H1 (cell line): ENCODE data around the gene MYO9B. TPM values are rescaled to one million over a fixed set of nuclear protein-coding genes. Genes with fewer than 3 reads are reported as not detected.

Source experiments
- CTCF ChIA-PET: fragments of 300-600 bp; sonication (Branson Sonifier 250); formaldehyde crosslinking; loops from one replicate; lab custom pipeline; 2021; ENCODE audit not compliant: partially characterized antibody; lab: Charles Lee
- POLR2A ChIA-PET: fragments of 300-600 bp; sonication (Branson Sonifier 250); formaldehyde crosslinking; loops from one replicate; lab custom pipeline; 2021; ENCODE audit warnings: inconsistent platforms; ENCODE audit not compliant: partially characterized antibody; lab: Charles Lee
- DNase-seq, 2 experiments: peaks; one replicate each; pipeline versions ENCODE4 v3.0.0 to v3.0.0-alpha.2; 2010 to 2022; ENCODE audit warnings: low spot score in 2 of 2, low read depth in 1 of 2, mixed read lengths in 1 of 2
- FAIRE-seq: peaks from 2 replicates; lab custom pipeline; 2011; peaks lifted over from hg19 to GRCh38; lab: Jason Lieb, UNC
- H2AFZ ChIP-seq: 2 replicates; pipeline ENCODE4 v1.8.1; 2012; ENCODE audit warnings: low read length, inconsistent platforms
- H2AK5ac ChIP-seq: 2 replicates; pipeline ENCODE4 v1.6.1; 2013; ENCODE audit warnings: low read depth, low read length
- H2BK120ac ChIP-seq: replicated peaks from 2 replicates; pipeline ENCODE3; 2013; ENCODE audit warnings: low read depth, low read length, inconsistent platforms
- H2BK12ac ChIP-seq: 2 replicates; pipeline ENCODE4 v1.6.1; 2013; ENCODE audit warnings: low read depth, low read length
- H2BK15ac ChIP-seq: 2 replicates; pipeline ENCODE4 v1.6.1; 2013; ENCODE audit warnings: low read length
- H2BK20ac ChIP-seq: 2 replicates; pipeline ENCODE4 v1.6.1; 2013; ENCODE audit warnings: low read length
- H2BK5ac ChIP-seq: 2 replicates; pipeline ENCODE4 v1.6.1; 2013; ENCODE audit warnings: low read depth, low read length
- H3K14ac ChIP-seq: 2 replicates; pipeline ENCODE4 v1.6.1; 2013; ENCODE audit warnings: inconsistent platforms; ENCODE audit not compliant: insufficient read length
- H3K18ac ChIP-seq: 2 replicates; pipeline ENCODE4 v1.6.1; 2013; ENCODE audit warnings: low read length; ENCODE audit errors: extremely low read depth
- H3K23ac ChIP-seq: 2 replicates; pipeline ENCODE4 v1.6.1; 2013; ENCODE audit warnings: inconsistent platforms; ENCODE audit not compliant: insufficient read length
- H3K23me2 ChIP-seq: 2 replicates; pipeline ENCODE4 v1.6.1; 2013; ENCODE audit warnings: low read depth, low read length
- H3K27ac ChIP-seq: 2 replicates; pipeline ENCODE4 v1.6.1; 2011; ENCODE audit warnings: low read depth, low read length, inconsistent platforms
- H3K27me3 ChIP-seq, 4 experiments: replicated peaks in 1 of 4; 1 replicate in 1 of 4; 2 replicates in 3 of 4; pipeline versions ENCODE4 v1.6.1 to v1.8.1; 2011 to 2013; ENCODE audit warnings: low read length in 3 of 4, mild to moderate bottlenecking in 3 of 4, inconsistent platforms in 2 of 4, mixed read lengths in 2 of 4, moderate library complexity in 1 of 4; ENCODE audit not compliant: control insufficient read depth in 3 of 4, insufficient read depth in 3 of 4; ENCODE audit errors: extremely low read depth in 1 of 4
- H3K36me3 ChIP-seq, 4 experiments: 2 replicates each; pipeline versions ENCODE4 v1.6.1 to v1.8.1; 2011 to 2013; ENCODE audit warnings: mild to moderate bottlenecking in 4 of 4, low read length in 3 of 4, moderate library complexity in 2 of 4, control low read depth in 1 of 4, inconsistent platforms in 1 of 4; ENCODE audit not compliant: insufficient read depth in 4 of 4, control insufficient read depth in 2 of 4
- H3K4ac ChIP-seq: replicated peaks from 2 replicates; pipeline ENCODE3; 2013; ENCODE audit warnings: low read length, low read depth, mixed read lengths, inconsistent platforms; ENCODE audit not compliant: insufficient read length
- H3K4me1 ChIP-seq, 4 experiments: replicated peaks in 1 of 4; 1 replicate in 1 of 4; 2 replicates in 3 of 4; pipeline versions ENCODE4 v1.6.1 to v1.8.1; 2011 to 2013; ENCODE audit warnings: low read length in 3 of 4, inconsistent platforms in 2 of 4, mixed read lengths in 1 of 4; ENCODE audit not compliant: insufficient read depth in 4 of 4, control insufficient read depth in 3 of 4
- H3K4me2 ChIP-seq, 2 experiments: 2 replicates each; pipeline versions ENCODE4 v1.6.1 to v1.8.1; 2011 to 2013; ENCODE audit warnings: low read depth in 2 of 2, low read length in 2 of 2, control low read depth in 1 of 2, inconsistent platforms in 1 of 2, mild to moderate bottlenecking in 1 of 2; ENCODE audit not compliant: insufficient read depth in 1 of 2
- H3K4me3 ChIP-seq, 4 experiments: fragments of 200-600, 300-600 bp in 1 of 4; sonication (generic), shearing (Covaris generic), sonication (Bioruptor Twin) in 1 of 4; 2 replicates each; pipeline versions ENCODE4 v1.5.1 to v1.8.1; 2011 to 2016; ENCODE audit warnings: low read length in 4 of 4, low read depth in 3 of 4, control low read depth in 2 of 4, inconsistent platforms in 2 of 4, mild to moderate bottlenecking in 2 of 4, mixed read lengths in 1 of 4, moderate library complexity in 1 of 4; ENCODE audit not compliant: insufficient read depth in 2 of 4; ENCODE audit errors: extremely low read depth in 1 of 4
- H3K56ac ChIP-seq: replicated peaks from 2 replicates; pipeline ENCODE3; 2013; ENCODE audit warnings: low read depth, mild to moderate bottlenecking, mixed read lengths, low read length, inconsistent platforms; ENCODE audit not compliant: insufficient read length
- H3K79me1 ChIP-seq: 2 replicates; pipeline ENCODE4 v1.6.1; 2013; ENCODE audit warnings: low read depth, low read length, control low read depth
- H3K79me2 ChIP-seq, 2 experiments: 2 replicates each; pipeline versions ENCODE4 v1.6.1 to v1.8.1; 2012 to 2013; ENCODE audit warnings: low read length in 2 of 2, mild to moderate bottlenecking in 2 of 2, inconsistent platforms in 1 of 2; ENCODE audit not compliant: insufficient read depth in 2 of 2, control insufficient read depth in 1 of 2
- H3K9ac ChIP-seq, 4 experiments: replicated peaks in 1 of 4; 1 replicate in 1 of 4; 2 replicates in 3 of 4; pipeline versions ENCODE4 v1.6.1 to v1.8.1; 2011 to 2013; ENCODE audit warnings: low read depth in 3 of 4, low read length in 3 of 4, control low read depth in 2 of 4, mild to moderate bottlenecking in 2 of 4, moderate library complexity in 2 of 4, inconsistent platforms in 1 of 4; ENCODE audit errors: extremely low read depth in 1 of 4
- H3K9me3 ChIP-seq, 2 experiments: 2 replicates each; pipeline versions ENCODE4 v1.6.1 to v1.8.1; 2012 to 2013; ENCODE audit warnings: mild to moderate bottlenecking in 2 of 2, moderate library complexity in 2 of 2, control low read depth in 1 of 2, inconsistent platforms in 1 of 2, low read depth in 1 of 2, low read length in 1 of 2, mixed read lengths in 1 of 2; ENCODE audit not compliant: insufficient read depth in 2 of 2
- H4K20me1 ChIP-seq, 2 experiments: replicated peaks in 1 of 2; 2 replicates each; pipeline versions ENCODE3 to v1.8.1; 2011 to 2013; ENCODE audit warnings: inconsistent platforms in 2 of 2, low read length in 2 of 2, mild to moderate bottlenecking in 1 of 2; ENCODE audit not compliant: insufficient read depth in 2 of 2, control insufficient read depth in 1 of 2
- H4K5ac ChIP-seq: 2 replicates; pipeline ENCODE4 v1.6.1; 2013; ENCODE audit warnings: low read length, low read depth, mixed read lengths, inconsistent platforms; ENCODE audit not compliant: insufficient read length
- H4K8ac ChIP-seq: 2 replicates; pipeline ENCODE4 v1.8.0; 2013; ENCODE audit warnings: mild to moderate bottlenecking, moderate library complexity, low read length, inconsistent platforms; ENCODE audit not compliant: insufficient read depth; ENCODE audit errors: extremely low read depth
- H4K91ac ChIP-seq: replicated peaks from 2 replicates; pipeline ENCODE3; 2013; ENCODE audit warnings: low read length, mixed read lengths, inconsistent platforms; ENCODE audit not compliant: insufficient read length
- BCL11A ChIP-seq, 2 experiments: IDR thresholded peaks; one replicate each; pipeline ENCODE4 v1.6.1; 2011; ENCODE audit warnings: low read depth in 2 of 2, low read length in 2 of 2, mild to moderate bottlenecking in 2 of 2
- CBX8 ChIP-seq: fragments of 300-800, 300-1000 bp; sonication (generic); IDR thresholded peaks from 2 replicates; pipeline ENCODE4 v1.7.1; 2016; ENCODE audit warnings: low read depth, low read length, borderline replicate concordance
- CEBPB ChIP-seq: IDR thresholded peaks from 2 replicates; pipeline ENCODE4 v1.6.1; 2012; ENCODE audit warnings: low read depth, low read length
- CHD1 ChIP-seq: IDR thresholded peaks from 2 replicates; pipeline ENCODE4 v1.6.1; 2012; ENCODE audit warnings: low read depth, low read length, improper control_type of control experiment
- CHD2 ChIP-seq: IDR thresholded peaks from 2 replicates; pipeline ENCODE4 v1.6.1; 2012; ENCODE audit warnings: low read length, improper control_type of control experiment
- KDM5A ChIP-seq: fragments of 200-600 bp; IDR thresholded peaks from 2 replicates; pipeline ENCODE4 v1.7.1; 2012; ENCODE audit warnings: mild to moderate bottlenecking, low read length, inconsistent platforms, mixed read lengths
- POU5F1 ChIP-seq: IDR thresholded peaks from 2 replicates; pipeline ENCODE4 v1.6.1; 2011; ENCODE audit warnings: low read depth, mild to moderate bottlenecking, low read length, moderate library complexity
- RAD21 ChIP-seq, 2 experiments: IDR thresholded peaks in 1 of 2; conservative IDR thresholded peaks in 1 of 2; 2 replicates each; pipeline ENCODE4 v1.6.1; 2011; ENCODE audit warnings: low read depth in 2 of 2, low read length in 2 of 2, improper control_type of control experiment in 1 of 2, inconsistent platforms in 1 of 2, mild to moderate bottlenecking in 1 of 2, moderate library complexity in 1 of 2
- SP2 ChIP-seq: IDR thresholded peaks from 2 replicates; pipeline ENCODE4 v1.6.1; 2012; ENCODE audit warnings: mild to moderate bottlenecking, low read length, inconsistent platforms
- TAF7 ChIP-seq: optimal IDR thresholded peaks from 2 replicates; pipeline ENCODE3; 2011; ENCODE audit warnings: low read depth, mild to moderate bottlenecking, inconsistent platforms, low read length, moderate library complexity, borderline replicate concordance
- YY1 ChIP-seq: IDR thresholded peaks from 2 replicates; pipeline ENCODE4 v1.6.1; 2011; ENCODE audit warnings: low read depth, mild to moderate bottlenecking, low read length
- WGBS, 2 experiments: shearing (Covaris generic) in 1 of 2; methylation state at CpG; one replicate each; pipeline versions ENCODE4 v1.1.6 to v1.1.7; 2013 to 2015; ENCODE audit warnings: low lambda C conversion rate in 2 of 2, mixed read lengths in 2 of 2, inconsistent platforms in 1 of 2, low coverage in 1 of 2, missing lambda C conversion rate in 1 of 2; ENCODE audit not compliant: insufficient replicate concordance in 2 of 2, insufficient coverage in 1 of 2, insufficient read length in 1 of 2; ENCODE audit errors: extremely low coverage in 1 of 2, missing lambda C conversion rate in 1 of 2; 5-methylcytosine and 5-hydroxymethylcytosine counted together
- polyA plus RNA-seq, 7 experiments: library from polyadenylated mRNA; depleted of rRNA in 3 of 7; stranded (reverse) in 5 of 7; unstranded in 2 of 7; fragments of >200 nt in 5 of 7; fragments of 200-250 nt in 2 of 7; gene quantifications; 1 replicate in 5 of 7; 2 replicates in 1 of 7; 4 replicates in 1 of 7; pipeline versions ENCODE4 v1.2.1 to v1.2.3, GENCODE V29; 2011 to 2013; ENCODE audit warnings: missing spikeins in 2 of 7, mixed read lengths in 2 of 7
- total RNA-seq: library from RNA; stranded (reverse); fragmentation: NEBNext Ultra II Directional; extraction: Animal tissue kit (Norgen Biotek cat#: 25700); gene quantifications from 2 replicates; pipeline ENCODE4 v1.2.1, GENCODE V29; 2021

The MYO9B gene
- total and polyA plus RNA-seq, 2 of the 8 experiments (the other 6 are each of a cell fraction or from before 2014, with no cell fraction given), result 27.6 to 77.1 TPM

DNA sequence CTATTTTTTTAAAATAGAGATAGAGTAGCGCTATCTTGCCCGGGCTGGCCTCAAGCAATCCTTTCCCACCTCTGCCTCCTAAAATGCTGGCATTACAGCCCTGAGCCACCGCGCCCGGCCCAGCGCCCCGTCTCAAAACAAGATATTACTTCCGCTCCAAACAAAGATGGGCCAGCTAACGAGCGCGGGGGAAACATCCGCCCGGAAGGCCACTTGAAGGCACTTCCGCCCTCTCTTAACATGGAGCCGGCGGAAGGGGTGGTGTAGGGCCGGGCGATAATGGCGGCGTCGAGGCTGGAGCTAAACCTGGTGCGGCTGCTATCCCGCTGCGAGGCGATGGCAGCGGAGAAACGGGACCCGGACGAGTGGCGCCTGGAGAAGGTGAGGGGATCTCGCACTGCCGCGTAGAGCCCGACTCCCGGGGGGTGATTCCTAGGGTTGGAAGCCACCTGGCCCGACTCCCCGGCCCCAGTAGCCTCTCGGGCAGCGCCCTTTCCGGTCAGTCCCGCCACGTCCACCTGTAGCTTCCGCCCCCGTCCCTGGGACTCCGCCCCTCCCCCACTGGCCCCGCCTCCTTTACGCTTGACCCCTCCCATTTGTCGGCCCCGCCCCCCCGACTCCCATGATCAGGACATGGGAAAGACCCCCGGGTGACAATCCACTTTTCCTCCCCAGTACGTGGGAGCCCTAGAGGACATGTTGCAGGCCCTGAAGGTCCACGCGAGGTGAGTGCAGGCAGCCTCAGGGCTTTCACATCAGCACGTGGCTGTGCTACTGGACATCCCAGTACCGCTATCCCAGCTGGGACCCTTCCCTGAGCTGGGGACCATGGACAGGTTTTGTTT, 139.8 kb downstream of the MYO9B start, which contains the start of gene USE1:
TSS of gene USE1 (plus strand) at position 231 of the 845 bp plus-strand sequence. CDS start at position 280, 49 bp downstream.
- H3K23me2 ChIP-seq, result peaks cover 7% of the 10 kb centered on the region
- peaks cover 4 to 13% (median 8%) of the 10 kb centered on the region in 4 experiments; a peak in 5 of 8 replicates for H3K36me3 ChIP-seq
- peak within 1 kb of the TSS; percentile 96; the same call in 1 of the 2 replicates for H4K8ac ChIP-seq
- peaks cover 4% of the 10 kb centered on the region; the same call in 1 of the 2 replicates for H3K79me1 ChIP-seq
- peak within 1 kb of the TSS; percentile 87; the same call in 1 of the 2 replicates for H2BK12ac ChIP-seq
- H3K14ac ChIP-seq, result no peak within 1 kb of the TSS
- H3K4ac ChIP-seq, result peak within 1 kb of the TSS; percentile 30
- peak within 1 kb of the TSS; percentile 99 for H3K18ac ChIP-seq
- no peaks in the 10 kb centered on the region for H3K9me3 ChIP-seq
- no peak within 1 kb of the TSS for H2BK20ac ChIP-seq
- H2BK120ac ChIP-seq, result peak within 1 kb of the TSS; percentile 59
- POLR2A ChIA-PET, result interaction anchor here (0.6 to 4.2 kb wide), 29 partner anchors 8 to 480 kb away, joined by 3 to 79 read pairs (median 5); partner anchors contain the start of genes ANKLE1, ANO8, BABAM1 and DDA1
- CTCF ChIA-PET, result interaction anchor here (0.6 to 1.8 kb wide), 9 partner anchors 9 to 101 kb away, joined by 3 to 5 read pairs (median 3); partner anchors contain the start of gene DDA1
- no peaks in the 10 kb centered on the region for H3K27me3 ChIP-seq
- H3K4me3 ChIP-seq, result peak within 1 kb of the TSS; percentile 63 to 79 (median 77)
- WGBS, 2 experiments, result 8% methylated on average over 36 of the region's 56 CpGs; no CpG with 5 or more reads in 1 of the 2 experiments
- peak within 1 kb of the TSS; percentile 91 for H3K56ac ChIP-seq
- H2BK15ac ChIP-seq, result peak within 1 kb of the TSS; percentile 96
- no peaks in the 10 kb centered on the region; a peak in 1 of 4 replicates for H3K79me2 ChIP-seq
- peak within 1 kb of the TSS; percentile 84 to 94 for H3K4me2 ChIP-seq
- peak within 1 kb of the TSS; percentile 86 to 94 (median 90) for H3K9ac ChIP-seq
- H3K4me1 ChIP-seq, result peaks cover 0 to 8% (median 5%) of the 10 kb centered on the region in 4 experiments; a peak in 5 of 7 replicates
- H4K5ac ChIP-seq, result peak within 1 kb of the TSS; percentile 71
- H2AFZ ChIP-seq, result peak within 1 kb of the TSS; percentile 85; the same call in 1 of the 2 replicates
- DNase-seq, result peak; percentile 80 to 93
- H2BK5ac ChIP-seq, result peak within 1 kb of the TSS; percentile 93
- H4K91ac ChIP-seq, result peak within 1 kb of the TSS; percentile 39
- FAIRE-seq, result peak; percentile 39
- H3K23ac ChIP-seq, result no peak within 1 kb of the TSS
- peak within 1 kb of the TSS; percentile 98 for H3K27ac ChIP-seq
- no peaks in the 10 kb centered on the region for H4K20me1 ChIP-seq
- H2AK5ac ChIP-seq, result peak within 1 kb of the TSS; percentile 77
- TF ChIP-seq CBX8 (no peak), KDM5A (peak; percentile 80; the same call in 1 of the 2 replicates), RAD21 (IDR thresholded peaks at IDR 0.05 in 1 of 2, conservative IDR thresholded peaks at IDR 0.05 in 1 of 2; ENCODE audit: low read depth in 2 of 2, low read length in 2 of 2) (no peak; a peak in 1 of 4 replicates), CHD1 (no peak), YY1 (peak; percentile 99), POU5F1 (no peak), BCL11A (IDR thresholded peaks at IDR 0.05; ENCODE audit: low read depth in 2 of 2, low read length in 2 of 2) (no peak), CEBPB (no peak), CHD2 (no peak; the same call in 1 of the 2 replicates), TAF7 (peak; percentile 88), SP2 (no peak)
